Amniotic stem cell (primary cell): ENCODE data around the gene DNM2.

Experiments used
- DNase-seq: peaks from one replicate; lab custom pipeline; 2025; lab: John Stamatoyannopoulos, UW

DNM2 gene

GRCh38 chr19:10780368-10780767, 62.5 kb downstream of the DNM2 start:
- no peak for DNase-seq

- no peak for DNase-seq
Observed at GRCh38 chr19:10782795-10783194, 64.9 kb downstream of the DNM2 start.

GRCh38 chr19:10784257-10784656, 66.4 kb downstream of the DNM2 start:
- DNase-seq = no peak

- DNase-seq = no peak
Observed at GRCh38 chr19:10788146-10788545, 70.3 kb downstream of the DNM2 start.

- DNase-seq = no peak
Observed at GRCh38 chr19:10789866-10790265, 72.0 kb downstream of the DNM2 start.

- DNase-seq = no peak
Observed at GRCh38 chr19:10796653-10797052, 78.8 kb downstream of the DNM2 start.

GRCh38 chr19:10797078-10797477, 79.2 kb downstream of the DNM2 start:
- DNase-seq = no peak

GRCh38 chr19:10797541-10798256, 79.8 kb downstream of the DNM2 start:
- no peak for DNase-seq

- no peak for DNase-seq
Observed at GRCh38 chr19:10800488-10800887, 82.6 kb downstream of the DNM2 start.

- no peak for DNase-seq
Observed at GRCh38 chr19:10802479-10802878, 84.6 kb downstream of the DNM2 start.

GRCh38 chr19:10803252-10803651, 85.4 kb downstream of the DNM2 start:
- DNase-seq = no peak

GRCh38 chr19:10805065-10805757, 87.3 kb downstream of the DNM2 start:
- no peak for DNase-seq

GRCh38 chr19:10805758-10806247, 87.9 kb downstream of the DNM2 start:
- DNase-seq = no peak

GRCh38 chr19:10808937-10809649, 91.2 kb downstream of the DNM2 start:
- no peak for DNase-seq

GRCh38 chr19:10809651-10810285, 91.9 kb downstream of the DNM2 start:
- DNase-seq = no peak

- no peak for DNase-seq
Observed at GRCh38 chr19:10811391-10812111, 93.7 kb downstream of the DNM2 start.

GRCh38 chr19:10812196-10812595, 94.3 kb downstream of the DNM2 start:
- DNase-seq = no peak

GRCh38 chr19:10812902-10813404, 95.1 kb downstream of the DNM2 start:
- DNase-seq = peak; percentile 86

- DNase-seq = no peak
Observed at GRCh38 chr19:10815007-10815536, 97.2 kb downstream of the DNM2 start.

GRCh38 chr19:10815969-10816644, 98.2 kb downstream of the DNM2 start:
- DNase-seq = no peak

- DNase-seq = no peak
Observed at GRCh38 chr19:10816691-10817090, 98.8 kb downstream of the DNM2 start.
